Stimulated activated CD4-positive, alpha-beta T cell treated with anti-CD3 and anti-CD28 coated beads, Interleukin-4, amount 100 ng/mL, for 4 hours (primary cell): ENCODE results near the gene SLC35A4.
"Not testable (repeated sequence)": the region's sequence is repeated elsewhere in the genome, so short reads cannot be mapped to it uniquely, and the experiment has no call there.

Source experiments
- DNase-seq, 2 experiments: peaks; one replicate each; pipeline ENCODE4 v3.0.0-alpha.2; 2020

Gene SLC35A4

GRCh38 chr5:140593070-140593469 is 28.4 kb downstream of the SLC35A4 start:
- not testable (repeated sequence) for DNase-seq

DNA sequence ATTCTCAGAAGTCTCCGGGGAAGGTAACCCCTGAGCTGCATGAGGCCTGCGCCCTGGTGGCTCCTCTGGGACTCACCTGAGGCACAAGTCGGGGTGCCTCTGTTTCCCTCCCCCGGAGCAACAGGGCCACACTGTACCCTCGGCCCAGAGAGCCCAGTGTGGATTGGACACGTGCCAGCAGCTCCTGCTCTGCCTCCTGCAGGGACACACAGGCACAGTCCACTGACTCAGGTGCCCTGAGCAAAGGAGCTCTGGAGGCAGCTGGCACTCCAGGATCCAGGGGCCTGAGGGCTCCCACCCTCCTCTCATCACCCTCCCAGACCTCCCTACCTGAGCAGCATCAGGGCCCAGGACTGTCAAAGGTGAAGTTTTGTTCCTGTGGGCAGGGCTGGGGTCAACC is 29.5 kb downstream of the SLC35A4 start:
- DNase-seq: no peak

DNA sequence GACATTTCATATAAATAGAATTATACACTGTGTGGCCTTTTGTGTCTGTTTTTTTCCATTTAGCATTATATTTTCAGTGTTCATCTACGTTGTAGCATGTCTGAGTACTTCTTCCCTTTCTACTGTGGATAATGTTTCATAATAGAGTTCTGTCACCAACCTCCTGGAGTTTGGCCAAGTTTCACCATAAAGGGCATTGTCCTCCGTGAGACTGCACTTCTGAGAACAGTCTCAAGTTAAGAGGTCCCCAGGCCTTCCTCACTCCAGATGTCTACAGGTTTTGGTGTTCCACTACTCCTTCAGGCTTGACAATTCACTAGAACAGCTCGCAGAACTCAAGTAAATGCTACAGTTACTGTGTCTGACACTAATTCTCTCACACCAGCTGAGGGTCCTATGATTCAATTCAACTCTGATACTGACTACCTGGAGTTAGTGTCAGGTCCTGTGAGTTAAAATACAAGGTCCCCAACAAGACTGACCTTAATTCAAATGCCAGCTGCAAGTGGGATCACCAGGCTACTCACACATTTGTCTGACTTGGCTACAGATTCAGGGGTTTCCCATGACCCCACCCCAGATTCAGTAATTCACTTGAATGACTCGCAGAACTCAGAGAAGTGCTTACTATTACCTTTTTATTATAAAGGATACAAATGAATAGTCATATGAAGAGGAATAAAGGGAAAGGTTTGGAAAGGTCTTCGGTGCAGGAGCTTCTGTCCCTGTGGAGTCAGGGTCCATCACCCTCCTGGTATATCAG is 31.1 kb downstream of the SLC35A4 start:
- DNase-seq: no peak

DNA sequence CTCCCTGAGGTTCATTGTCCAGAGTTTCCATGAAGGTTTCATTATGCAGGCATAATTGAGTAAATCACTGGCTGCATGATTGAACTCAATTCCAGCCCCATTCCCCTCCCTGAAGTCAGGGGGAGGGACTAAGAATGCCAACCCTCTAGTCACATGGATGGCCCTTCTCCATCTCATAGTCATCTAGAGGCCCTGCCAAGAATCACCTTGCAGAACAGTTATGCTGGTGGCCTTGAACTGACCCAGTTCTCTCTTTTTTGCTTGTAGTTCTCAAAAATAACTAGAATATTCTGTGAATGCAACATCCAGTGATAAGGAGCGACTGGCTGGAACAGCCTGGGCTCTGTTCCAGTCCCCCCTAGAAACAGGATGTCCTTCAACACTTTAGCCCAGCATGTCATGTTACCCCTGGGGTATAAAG is 31.7 kb downstream of the SLC35A4 start:
- no peak for DNase-seq

GRCh38 chr5:140598836-140599235 is 34.2 kb downstream of the SLC35A4 start:
- no peak for DNase-seq

- no peak for DNase-seq
These were observed 35.5 kb downstream of the SLC35A4 start for GRCh38 chr5:140600096-140600495.

DNA sequence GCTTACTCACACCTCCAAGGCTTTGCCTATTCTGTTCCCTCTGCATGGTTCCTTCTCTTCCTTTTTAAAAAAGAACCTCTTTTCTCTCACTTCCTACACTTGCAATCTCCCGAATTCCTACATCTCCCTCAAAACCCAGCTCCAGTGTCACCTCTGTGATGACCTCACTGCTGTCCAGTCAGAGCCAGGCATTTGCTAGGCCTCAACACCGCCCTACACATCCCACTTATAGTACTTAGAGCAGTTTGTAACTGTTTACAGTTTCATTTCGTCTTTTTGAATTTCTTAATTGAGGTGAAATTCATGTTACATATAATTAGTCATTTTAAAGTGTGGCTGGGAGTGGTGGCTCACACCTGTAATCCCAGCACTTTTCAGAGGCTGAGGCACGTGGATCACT is 37.5 kb downstream of the SLC35A4 start:
- DNase-seq: no peak

DNA sequence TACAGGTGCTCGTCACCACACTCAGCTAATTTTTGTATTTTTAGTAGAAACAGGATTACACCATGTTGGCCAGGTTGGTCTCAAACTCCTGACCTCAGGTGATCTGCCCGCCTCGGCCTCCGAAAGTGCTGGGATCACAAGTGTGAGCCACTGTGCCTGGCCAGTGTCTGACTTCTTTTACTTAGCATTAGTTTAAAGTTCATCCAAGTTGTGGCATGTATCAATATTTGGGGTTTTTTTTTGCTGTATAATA is 38.7 kb downstream of the SLC35A4 start:
- not testable (repeated sequence) for DNase-seq

GRCh38 chr5:140603734-140604133 is 39.1 kb downstream of the SLC35A4 start:
- DNase-seq: no peak

GRCh38 chr5:140605879-140606278 is 41.3 kb downstream of the SLC35A4 start:
- DNase-seq: no peak

DNA sequence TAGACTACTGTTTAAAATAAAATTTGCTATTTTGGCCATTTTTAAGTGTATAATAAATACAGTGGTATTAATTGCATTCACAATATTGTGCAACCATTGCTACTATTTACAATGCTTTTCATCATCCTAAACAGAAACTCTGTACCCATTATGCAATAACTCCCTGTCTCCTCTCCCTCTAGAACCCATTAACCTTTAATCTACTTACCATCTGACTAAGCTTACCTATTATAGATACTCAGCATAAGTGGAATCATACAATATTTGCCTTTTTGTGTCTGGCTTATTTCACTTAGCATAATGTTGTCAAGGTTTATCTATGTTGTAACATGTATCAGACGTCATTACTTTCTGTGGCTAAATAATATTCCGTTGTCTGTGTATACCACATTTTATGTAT is 42.4 kb downstream of the SLC35A4 start:
- no peak for DNase-seq

GRCh38 chr5:140608722-140609121 is 44.1 kb downstream of the SLC35A4 start:
- DNase-seq: no peak

GRCh38 chr5:140609126-140609525 is 44.5 kb downstream of the SLC35A4 start:
- DNase-seq: no peak

DNA sequence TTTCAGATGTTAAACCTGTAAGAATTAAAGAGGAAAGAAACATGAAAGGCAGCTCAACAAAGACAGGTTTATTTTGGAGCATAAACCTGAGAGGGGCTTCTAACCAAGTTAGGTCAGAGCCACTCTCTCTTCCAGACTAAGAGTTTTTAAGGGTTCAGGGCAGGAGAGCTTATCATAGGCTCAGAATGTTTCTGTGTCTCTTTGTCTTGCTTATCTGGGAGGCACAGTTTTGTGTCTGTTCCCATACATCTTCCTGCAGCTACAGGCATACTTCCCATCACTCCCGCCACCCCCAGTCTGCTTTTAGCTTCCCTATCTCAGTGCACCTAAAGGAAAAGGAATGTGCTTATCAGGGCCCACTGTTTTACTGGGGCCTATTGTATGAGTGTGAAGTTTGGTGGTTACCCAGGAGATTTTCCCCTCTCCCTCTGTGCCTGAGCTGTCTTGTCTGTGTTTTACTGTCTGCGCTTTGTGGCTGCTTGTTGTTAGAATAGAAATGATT is 46.4 kb downstream of the SLC35A4 start:
- no peak for DNase-seq
